OCI-LY7 (cell line): Measurements from ENCODE around the gene RAD51B. TPM values are rescaled to one million over a fixed set of nuclear protein-coding genes. Genes with fewer than 3 reads are reported as not detected.

Experiments
- BruUV-seq: library from RNA; stranded (reverse); fragments of 400-500 nt; replicated peaks from 2 replicates; lab custom pipeline; 2021; lab: Mats Ljungman, UMichigan
- CTCF ChIA-PET: fragments of 300-600 bp; sonication (Branson Sonifier 250); formaldehyde crosslinking; loops from one replicate; lab custom pipeline; 2022; ENCODE audit warnings: antibody characterized with exemption; ENCODE audit not compliant: unreplicated experiment; lab: Charles Lee
- POLR2A ChIA-PET: fragments of 300-600 bp; sonication (Branson Sonifier 250); formaldehyde crosslinking; loops from one replicate; lab custom pipeline; 2022; ENCODE audit warnings: antibody characterized with exemption; lab: Charles Lee
- DNase-seq: peaks from one replicate; pipeline ENCODE4 v3.0.0-alpha.2; 2015; ENCODE audit warnings: low spot score
- H2AFZ ChIP-seq: fragments of 200-600 bp; sonication (generic), shearing (Covaris generic); 2 replicates; pipeline ENCODE4 v1.6.1; 2014; ENCODE audit warnings: mild to moderate bottlenecking, antibody characterized with exemption, low read length, moderate library complexity
- H3K27ac ChIP-seq: fragments of 200-600 bp; sonication (generic); 2 replicates; pipeline ENCODE4 v1.5.1; 2014; ENCODE audit warnings: mixed run types, low read depth, mild to moderate bottlenecking, moderate library complexity, low read length, inconsistent platforms; ENCODE audit not compliant: poor library complexity, severe bottlenecking
- H3K36me3 ChIP-seq: fragments of 200-600 bp; sonication (generic); 2 replicates; pipeline ENCODE4 v1.6.1; 2014; ENCODE audit warnings: mild to moderate bottlenecking, antibody characterized with exemption, low read length, moderate library complexity, mixed read lengths; ENCODE audit not compliant: insufficient read depth
- H3K4me1 ChIP-seq: fragments of 200-600 bp; sonication (generic); 2 replicates; pipeline ENCODE4 v1.5.1; 2014; ENCODE audit warnings: mild to moderate bottlenecking, low read length; ENCODE audit not compliant: insufficient read depth, poor library complexity, severe bottlenecking
- H3K4me2 ChIP-seq: fragments of 200-600 bp; sonication (generic); 2 replicates; pipeline ENCODE4 v1.6.1; 2014; ENCODE audit warnings: mild to moderate bottlenecking, low read length
- H3K4me3 ChIP-seq: fragments of 200-600 bp; sonication (generic); 2 replicates; pipeline ENCODE4 v1.5.1; 2014; ENCODE audit warnings: mild to moderate bottlenecking, low read depth, low read length; ENCODE audit not compliant: poor library complexity, severe bottlenecking
- H3K79me2 ChIP-seq: fragments of 200-600 bp; sonication (generic); 2 replicates; pipeline ENCODE4 v1.6.1; 2016; ENCODE audit warnings: low read depth, mild to moderate bottlenecking, low read length, moderate library complexity, mixed read lengths; ENCODE audit not compliant: insufficient read depth
- H3K9me2 ChIP-seq: fragments of 200-600 bp; sonication (generic); 2 replicates; pipeline ENCODE4 v1.6.1; 2016; ENCODE audit warnings: mild to moderate bottlenecking, low read length, mixed read lengths; ENCODE audit not compliant: insufficient read depth
- H3K9me3 ChIP-seq: fragments of 200-600 bp; sonication (generic); 2 replicates; pipeline ENCODE4 v1.6.1; 2014; ENCODE audit warnings: mild to moderate bottlenecking, mixed run types, low read length, mixed read lengths
- H4K20me1 ChIP-seq: fragments of 200-600 bp; sonication (generic); 2 replicates; pipeline ENCODE4 v1.6.1; 2014; ENCODE audit warnings: mild to moderate bottlenecking, antibody characterized with exemption, low read length, moderate library complexity, mixed read lengths; ENCODE audit not compliant: insufficient read depth
- EZH2phosphoT487 ChIP-seq: fragments of 200-600 bp; sonication (generic); IDR thresholded peaks from 2 replicates; pipeline ENCODE4 v1.6.1; 2018; ENCODE audit warnings: low read depth, borderline replicate concordance, mild to moderate bottlenecking, mixed run types, antibody characterized with exemption, low read length, moderate library complexity, mixed read lengths
- intact Hi-C: fragments of 100-400 bp; cut with micrococcal nuclease; formaldehyde crosslinking; loops from one replicate; pipeline ENCODE4 v1.10.0; 2022; ENCODE audit not compliant: unreplicated experiment
- total RNA-seq, 2 experiments: library from RNA; depleted of rRNA in 1 of 2; stranded (reverse); fragments of >200 nt in 1 of 2; shearing (Covaris generic) in 1 of 2; gene quantifications; 2 replicates each; pipeline ENCODE4 v1.2.3, GENCODE V29; 2014 to 2022
- TF ChIP-seq, protein P1 (sequence below): fragments of 200-600 bp; sonication (generic); conservative IDR thresholded peaks from 2 replicates; pipeline ENCODE4 v1.5.1; 2014; ENCODE audit warnings: mild to moderate bottlenecking, antibody characterized with exemption, low read length, moderate library complexity, mixed read lengths

Gene RAD51B
- total RNA-seq, 2 experiments from 2014 or later = 41.4 to 89.9 TPM

- peaks cover 2% of the 10 kb centered on the region; the same call in 1 of the 2 replicates for H3K36me3 ChIP-seq
- no peak overlapping the region for H3K4me3 ChIP-seq
- ChIA-PET CTCF (no interaction called here), POLR2A (no interaction called here)
- peaks cover 14% of the 10 kb centered on the region; the same call in 1 of the 2 replicates for H3K9me3 ChIP-seq
- H4K20me1 ChIP-seq = no peaks in the 10 kb centered on the region
- intact Hi-C loops = no loop called here
- no peak overlapping the region for H3K27ac ChIP-seq
- no peaks in the 10 kb centered on the region for H3K4me1 ChIP-seq
- no peaks in the 10 kb centered on the region for H3K9me2 ChIP-seq
- no peak overlapping the region for H3K4me2 ChIP-seq
- no peaks in the 10 kb centered on the region for H3K79me2 ChIP-seq
- DNase-seq = no peak
- BruUV-seq = no TSS peak
- TF ChIP-seq, protein P1, sequence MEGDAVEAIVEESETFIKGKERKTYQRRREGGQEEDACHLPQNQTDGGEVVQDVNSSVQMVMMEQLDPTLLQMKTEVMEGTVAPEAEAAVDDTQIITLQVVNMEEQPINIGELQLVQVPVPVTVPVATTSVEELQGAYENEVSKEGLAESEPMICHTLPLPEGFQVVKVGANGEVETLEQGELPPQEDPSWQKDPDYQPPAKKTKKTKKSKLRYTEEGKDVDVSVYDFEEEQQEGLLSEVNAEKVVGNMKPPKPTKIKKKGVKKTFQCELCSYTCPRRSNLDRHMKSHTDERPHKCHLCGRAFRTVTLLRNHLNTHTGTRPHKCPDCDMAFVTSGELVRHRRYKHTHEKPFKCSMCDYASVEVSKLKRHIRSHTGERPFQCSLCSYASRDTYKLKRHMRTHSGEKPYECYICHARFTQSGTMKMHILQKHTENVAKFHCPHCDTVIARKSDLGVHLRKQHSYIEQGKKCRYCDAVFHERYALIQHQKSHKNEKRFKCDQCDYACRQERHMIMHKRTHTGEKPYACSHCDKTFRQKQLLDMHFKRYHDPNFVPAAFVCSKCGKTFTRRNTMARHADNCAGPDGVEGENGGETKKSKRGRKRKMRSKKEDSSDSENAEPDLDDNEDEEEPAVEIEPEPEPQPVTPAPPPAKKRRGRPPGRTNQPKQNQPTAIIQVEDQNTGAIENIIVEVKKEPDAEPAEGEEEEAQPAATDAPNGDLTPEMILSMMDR = no peak
- TF ChIP-seq EZH2phosphoT487 = no peak
- H2AFZ ChIP-seq = no peak overlapping the region
Observed at GRCh38 chr14:68439676-68440075, 620.1 kb downstream of the RAD51B start.

DNA sequence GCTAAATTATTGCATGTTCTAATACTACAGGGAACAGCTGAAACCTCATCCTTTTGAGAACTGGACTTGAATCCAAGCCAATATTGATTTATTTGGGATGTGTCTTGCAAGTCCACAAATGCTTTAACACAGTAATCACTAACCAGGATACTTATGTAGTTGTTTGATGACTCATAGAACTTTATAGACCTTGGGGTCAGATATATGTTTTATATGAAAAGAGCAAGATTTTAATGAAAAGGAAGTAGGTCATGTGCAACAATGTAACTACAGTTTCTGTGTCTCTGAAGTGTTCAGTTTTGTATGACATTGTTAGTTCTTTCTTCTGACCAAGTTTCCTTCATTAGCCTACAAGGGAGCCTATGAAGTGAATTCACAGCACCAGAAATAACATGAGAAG, 621.2 kb downstream of the RAD51B start:
- POLR2A ChIA-PET = no interaction called here
- CTCF ChIA-PET = no interaction called here
- no peaks in the 10 kb centered on the region; the same call in 1 of the 2 replicates for H3K36me3 ChIP-seq
- H2AFZ ChIP-seq = no peak overlapping the region
- no TSS peak for BruUV-seq
- H3K9me3 ChIP-seq = peaks cover 5% of the 10 kb centered on the region; the same call in 1 of the 2 replicates
- no peaks in the 10 kb centered on the region for H3K9me2 ChIP-seq
- H4K20me1 ChIP-seq = no peaks in the 10 kb centered on the region
- H3K27ac ChIP-seq = no peak overlapping the region
- no peaks in the 10 kb centered on the region for H3K4me1 ChIP-seq
- DNase-seq = no peak
- no peak overlapping the region for H3K4me2 ChIP-seq
- H3K4me3 ChIP-seq = no peak overlapping the region
- H3K79me2 ChIP-seq = no peaks in the 10 kb centered on the region
- TF ChIP-seq EZH2phosphoT487 = no peak
- TF ChIP-seq, protein P1 = no peak
- intact Hi-C loops = no loop called here

DNA sequence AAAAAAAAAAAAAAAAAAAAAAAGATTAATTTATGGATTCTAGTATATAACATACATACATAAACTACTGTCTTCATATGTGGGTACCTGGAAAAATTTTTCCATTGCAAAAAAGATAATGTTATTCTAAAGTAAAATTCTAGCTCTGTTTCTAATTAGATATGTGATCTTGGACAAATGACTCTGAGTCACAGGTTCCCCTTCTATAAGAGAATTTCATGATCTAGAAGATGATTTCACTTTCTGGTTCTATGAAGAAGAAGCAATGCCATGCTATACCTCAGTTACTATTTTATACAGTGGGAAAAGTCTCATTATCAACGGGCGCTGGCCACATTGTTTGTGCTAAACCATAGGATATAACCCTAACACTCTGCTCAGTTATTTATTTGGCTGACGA, 622.0 kb downstream of the RAD51B start:
- no peaks in the 10 kb centered on the region for H3K4me1 ChIP-seq
- intact Hi-C loops = no loop called here
- CTCF ChIA-PET = no interaction called here

More for the DNA sequence above, 622.0 kb downstream of the RAD51B start:
- no peaks in the 10 kb centered on the region for H3K9me3 ChIP-seq
- TF ChIP-seq, protein P1 = no peak
- TF ChIP-seq EZH2phosphoT487 = no peak
- no peaks in the 10 kb centered on the region for H3K9me2 ChIP-seq
- DNase-seq = no peak
- no peak overlapping the region for H3K4me3 ChIP-seq
- H3K27ac ChIP-seq = no peak overlapping the region
- no peaks in the 10 kb centered on the region for H3K79me2 ChIP-seq
- no peaks in the 10 kb centered on the region for H4K20me1 ChIP-seq
- no peak overlapping the region for H3K4me2 ChIP-seq
- no peak overlapping the region for H2AFZ ChIP-seq
- no peaks in the 10 kb centered on the region for H3K36me3 ChIP-seq
- POLR2A ChIA-PET = interaction anchor here (0.6 to 0.7 kb wide), 4 partner anchors 29 to 276 kb away, joined by 3 read pairs; no protein-coding TSS in a partner anchor
- no TSS peak for BruUV-seq
